NCI-H82 (cell line): Measurements from ENCODE around the gene CRX.
"Not testable (repeated sequence)": the region's sequence is repeated elsewhere in the genome, so short reads cannot be mapped to it uniquely, and the experiment has no call there.

Source experiments
- DNase-seq: peaks from one replicate; lab custom pipeline; 2025; lab: John Stamatoyannopoulos, UW

Gene CRX

GRCh38 chr19:47859838-47860237 lies 38.1 kb downstream of the CRX start:
- not testable (repeated sequence) for DNase-seq

- no peak for DNase-seq
Measured at GRCh38 chr19:47860602-47861297, 39.0 kb downstream of the CRX start.

- DNase-seq, result no peak
Measured at GRCh38 chr19:47861630-47862029, 39.9 kb downstream of the CRX start.

GRCh38 chr19:47863514-47863936 lies 41.8 kb downstream of the CRX start:
- peak; percentile 100 for DNase-seq

- DNase-seq, result no peak
Measured at GRCh38 chr19:47865166-47865565, 43.4 kb downstream of the CRX start.

GRCh38 chr19:47878906-47879305 lies 57.2 kb downstream of the CRX start:
- DNase-seq, result no peak

- not testable (repeated sequence) for DNase-seq
Measured at GRCh38 chr19:47879385-47879784, 57.6 kb downstream of the CRX start.

GRCh38 chr19:47881757-47882156 lies 60.0 kb downstream of the CRX start:
- no peak for DNase-seq

GRCh38 chr19:47882890-47883289 lies 61.2 kb downstream of the CRX start:
- DNase-seq, result no peak

- DNase-seq, result no peak
Measured at GRCh38 chr19:47885067-47885463, 63.3 kb downstream of the CRX start.

- DNase-seq, result no peak
Measured at GRCh38 chr19:47886010-47886559, 64.3 kb downstream of the CRX start, which contains the start of gene SULT2A1. SULT2A1 (minus strand) TSS chr19:47886315; CDS start chr19:47886257, 58 bp downstream.

GRCh38 chr19:47890865-47891621 lies 69.3 kb downstream of the CRX start:
- no peak for DNase-seq

- DNase-seq, result peak; percentile 25
Measured at GRCh38 chr19:47891622-47891922, 69.8 kb downstream of the CRX start.

GRCh38 chr19:47891923-47892666 lies 70.4 kb downstream of the CRX start:
- no peak for DNase-seq
